HG03571 (cell line): ENCODE data around the gene LARP1B.
"Not testable (repeated sequence)": the region's sequence is repeated elsewhere in the genome, so short reads cannot be mapped to it uniquely, and the experiment has no call there.

ENCODE experiments used
- ATAC-seq: cut with Tn5 transposase; IDR thresholded peaks from one replicate; pipeline ENCODE4 v1.9.1; 2021; ENCODE audit not compliant: unreplicated experiment

LARP1B gene

DNA sequence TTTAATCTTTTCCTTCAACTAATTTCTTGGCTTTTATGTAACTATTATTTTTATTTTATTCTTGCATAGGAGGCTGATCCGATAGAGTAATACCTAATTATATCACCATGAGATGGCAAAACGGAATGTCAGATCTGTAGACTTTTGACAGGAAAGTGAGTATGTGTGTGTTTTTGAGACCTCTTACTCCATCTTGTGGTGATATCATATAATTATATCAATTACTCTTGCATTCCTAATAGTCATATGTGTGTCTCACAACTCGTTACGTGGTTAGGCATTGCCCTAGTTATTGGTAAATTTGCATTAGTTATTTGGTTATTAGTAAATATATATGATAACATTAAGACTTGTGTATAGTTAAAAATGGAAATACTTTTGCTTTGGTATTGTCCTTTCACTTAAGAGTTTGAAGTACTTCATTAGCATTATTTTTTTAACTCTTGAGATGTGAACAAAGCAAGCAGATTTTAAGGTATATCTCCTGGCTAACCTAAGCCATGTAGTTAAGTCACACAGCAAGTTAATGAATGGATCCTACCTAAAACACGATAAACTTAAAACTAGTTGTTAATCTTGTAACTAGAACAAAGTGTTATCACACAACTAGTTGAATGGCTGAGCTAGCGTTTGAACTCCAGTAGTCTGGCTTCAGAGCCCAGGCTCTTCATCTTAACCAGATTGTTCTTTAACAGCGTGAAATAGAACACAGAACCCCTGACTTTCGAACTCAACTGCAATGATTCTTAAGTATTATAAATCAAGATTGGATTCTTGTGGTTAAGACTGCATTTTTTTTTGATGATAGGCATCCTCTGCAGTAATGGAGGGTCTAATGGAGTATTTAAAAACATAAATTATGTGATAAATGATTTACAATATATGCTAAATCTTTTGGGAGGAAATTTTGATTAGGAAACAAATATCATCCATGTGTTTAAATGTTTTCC lies 159.4 kb downstream of the LARP1B start:
- no peak for ATAC-seq

- no peak for ATAC-seq
Measured at GRCh38 chr4:128221586-128221985, 160.5 kb downstream of the LARP1B start.

- ATAC-seq, result no peak
Measured at GRCh38 chr4:128225148-128225547, 164.0 kb downstream of the LARP1B start.

DNA sequence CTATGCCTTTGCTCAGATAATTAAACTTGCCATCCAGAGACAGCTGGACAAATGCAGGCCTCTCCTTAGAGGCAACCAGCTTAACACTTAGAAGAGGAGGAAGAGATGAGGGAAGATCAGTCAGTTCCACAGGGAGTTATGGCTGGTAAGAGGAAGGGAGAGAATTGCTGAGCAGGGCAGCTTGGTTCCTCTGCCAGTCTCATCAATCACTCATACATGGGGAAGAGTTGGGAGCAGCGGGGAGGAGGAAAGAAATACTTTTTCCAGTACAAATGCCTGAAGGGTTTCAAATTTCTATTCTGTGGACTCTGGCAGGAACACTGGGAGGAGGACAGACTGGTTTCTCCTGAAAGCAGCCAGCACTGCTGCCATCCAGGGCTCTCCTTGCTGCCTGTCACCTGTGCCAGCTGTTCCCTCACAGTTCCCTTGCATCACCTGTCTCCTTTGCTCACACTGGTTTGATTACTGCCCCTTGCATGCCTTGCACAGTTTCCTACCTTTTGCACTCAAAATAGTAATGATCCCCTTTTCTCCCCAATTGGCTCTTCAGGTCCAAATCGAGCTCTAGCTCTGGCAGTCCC lies 167.0 kb downstream of the LARP1B start:
- no peak for ATAC-seq

DNA sequence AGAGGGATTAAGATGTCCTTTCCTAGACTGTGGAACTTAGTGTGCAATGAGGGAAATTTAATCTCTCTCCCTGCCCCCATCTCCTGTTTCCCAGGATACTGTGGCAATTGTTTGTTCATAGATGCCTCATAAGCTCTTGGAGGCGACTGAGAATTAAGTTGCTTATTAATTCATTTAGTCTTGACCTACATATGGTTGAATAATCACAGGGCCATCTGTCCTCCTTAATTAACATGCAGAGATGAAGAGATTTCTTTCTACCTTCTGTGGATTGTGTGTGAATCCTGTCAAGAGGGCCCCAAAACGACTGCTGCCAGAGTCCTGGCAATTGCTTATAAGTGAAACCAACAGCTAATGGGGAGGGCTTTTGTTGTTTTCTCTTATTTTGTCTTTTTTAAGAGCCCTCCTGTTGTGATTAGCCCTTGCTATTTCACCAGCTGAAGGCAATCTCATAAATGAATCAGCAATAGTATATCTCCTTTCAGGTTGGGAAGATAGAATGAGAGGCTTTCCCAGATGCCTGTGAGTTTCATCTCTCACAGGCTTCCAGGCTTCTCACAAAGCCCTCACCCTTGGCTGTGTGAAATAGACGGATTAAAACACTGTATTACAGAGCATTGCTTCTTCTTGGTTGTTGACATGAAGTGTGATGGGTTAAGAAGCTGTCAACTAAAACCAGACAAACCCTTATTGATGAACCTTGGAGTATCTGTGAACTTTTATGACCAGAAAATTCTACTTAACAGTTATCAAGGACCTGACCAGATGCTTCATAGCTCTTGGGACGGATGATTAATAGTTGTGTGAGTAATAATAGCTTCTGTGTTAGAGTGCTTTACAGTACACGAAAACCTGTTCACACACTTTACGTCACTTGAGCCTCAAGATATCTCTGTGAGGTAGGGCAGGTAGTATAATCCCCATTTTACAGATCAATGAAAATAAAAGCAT lies 168.0 kb downstream of the LARP1B start:
- no peak for ATAC-seq

DNA sequence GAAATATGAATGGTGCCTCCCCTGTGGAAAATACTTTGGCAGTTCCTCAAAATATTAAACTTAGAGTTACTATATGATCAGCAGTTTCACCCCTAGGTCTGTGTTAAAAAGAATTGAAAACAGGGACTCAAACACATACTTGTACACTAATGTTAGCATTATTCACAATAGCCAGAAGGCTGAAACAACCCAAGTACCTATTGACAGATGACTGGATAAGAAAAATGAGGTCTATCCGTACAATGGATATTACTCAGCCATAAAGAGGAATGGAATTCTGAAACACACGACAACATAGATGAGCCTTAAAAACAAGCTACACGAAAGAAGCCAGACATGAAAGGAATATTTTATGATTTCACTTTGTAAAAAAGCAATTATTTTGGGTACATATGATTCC lies 171.6 kb downstream of the LARP1B start:
- no peak for ATAC-seq

GRCh38 chr4:128234836-128235235 lies 173.7 kb downstream of the LARP1B start:
- no peak for ATAC-seq

GRCh38 chr4:128241019-128241418 lies 179.9 kb downstream of the LARP1B start:
- ATAC-seq, result no peak

- no peak for ATAC-seq
Measured at GRCh38 chr4:128241425-128241913, 180.4 kb downstream of the LARP1B start.

- no peak for ATAC-seq
Measured at GRCh38 chr4:128241981-128242380, 180.9 kb downstream of the LARP1B start.

- no peak for ATAC-seq
Measured at GRCh38 chr4:128242601-128243000, 181.5 kb downstream of the LARP1B start.

DNA sequence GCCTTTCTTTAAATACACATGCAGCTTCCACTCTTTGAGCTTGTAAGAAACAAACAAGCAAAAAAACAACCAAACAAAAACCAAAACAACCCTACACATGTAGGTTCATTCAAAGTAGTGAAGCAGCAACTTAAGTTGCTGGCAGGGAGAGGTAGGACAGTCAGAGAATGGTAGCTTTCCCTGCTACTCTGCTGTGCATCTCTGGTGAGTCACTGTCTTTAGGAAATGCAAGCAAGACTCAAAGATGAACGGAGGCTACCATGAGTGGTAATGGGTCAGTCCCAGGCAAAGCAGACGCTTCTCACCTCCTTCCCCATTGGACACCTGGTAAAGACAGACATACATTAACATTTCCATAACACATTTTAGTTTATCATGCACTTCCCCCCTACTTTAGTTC lies 183.3 kb downstream of the LARP1B start:
- no peak for ATAC-seq

GRCh38 chr4:128245391-128245790 lies 184.3 kb downstream of the LARP1B start:
- ATAC-seq, result not testable (repeated sequence)

- no peak for ATAC-seq
Measured at GRCh38 chr4:128247906-128248305, 186.8 kb downstream of the LARP1B start.

- no peak for ATAC-seq
Measured at GRCh38 chr4:128249787-128250668, 188.9 kb downstream of the LARP1B start.

GRCh38 chr4:128255906-128256305 lies 194.8 kb downstream of the LARP1B start:
- no peak for ATAC-seq

- ATAC-seq, result no peak
Measured at GRCh38 chr4:128256539-128256938, 195.4 kb downstream of the LARP1B start.

- not testable (repeated sequence) for ATAC-seq
Measured at GRCh38 chr4:128258166-128258565, 197.1 kb downstream of the LARP1B start.

- ATAC-seq, result not testable (repeated sequence)
Measured at GRCh38 chr4:128259889-128260288, 198.8 kb downstream of the LARP1B start.
